OCI-LY3 (cell line): ENCODE data around the gene RILPL1.

ENCODE experiments used
- EZH2phosphoT487 ChIP-seq: fragments of 200-600 bp; shearing (Covaris generic); IDR thresholded peaks from 2 replicates; pipeline ENCODE4 v1.6.1; 2018; ENCODE audit warnings: antibody characterized with exemption, mixed run types, low read depth
- TF ChIP-seq, protein P1 (sequence below): fragments of 200-600, 300-600 bp; sonication (generic); IDR thresholded peaks from 2 replicates; pipeline ENCODE4 v1.5.1; 2014; ENCODE audit warnings: antibody characterized with exemption, low read length, low read depth

DNA sequence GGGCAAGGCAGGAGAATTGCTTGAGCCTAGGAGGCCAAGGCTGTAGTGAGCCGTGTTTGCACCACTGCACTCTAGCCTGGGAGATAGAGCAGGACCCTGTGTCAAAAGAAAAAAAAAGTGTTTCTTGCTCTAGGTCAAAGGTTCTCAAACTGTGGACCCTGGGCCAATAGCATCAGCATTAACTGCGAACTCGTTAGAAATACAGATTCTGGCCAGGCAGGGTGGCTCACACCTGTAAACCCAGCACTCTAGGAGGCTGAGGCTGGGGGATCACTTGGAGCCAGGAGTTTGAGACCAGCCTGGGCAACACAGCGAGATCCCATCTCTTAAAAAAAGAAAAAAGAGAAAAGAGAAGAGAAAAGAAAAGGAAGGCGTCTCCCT, 97.9 kb downstream of the RILPL1 start:
- TF ChIP-seq, protein P1, sequence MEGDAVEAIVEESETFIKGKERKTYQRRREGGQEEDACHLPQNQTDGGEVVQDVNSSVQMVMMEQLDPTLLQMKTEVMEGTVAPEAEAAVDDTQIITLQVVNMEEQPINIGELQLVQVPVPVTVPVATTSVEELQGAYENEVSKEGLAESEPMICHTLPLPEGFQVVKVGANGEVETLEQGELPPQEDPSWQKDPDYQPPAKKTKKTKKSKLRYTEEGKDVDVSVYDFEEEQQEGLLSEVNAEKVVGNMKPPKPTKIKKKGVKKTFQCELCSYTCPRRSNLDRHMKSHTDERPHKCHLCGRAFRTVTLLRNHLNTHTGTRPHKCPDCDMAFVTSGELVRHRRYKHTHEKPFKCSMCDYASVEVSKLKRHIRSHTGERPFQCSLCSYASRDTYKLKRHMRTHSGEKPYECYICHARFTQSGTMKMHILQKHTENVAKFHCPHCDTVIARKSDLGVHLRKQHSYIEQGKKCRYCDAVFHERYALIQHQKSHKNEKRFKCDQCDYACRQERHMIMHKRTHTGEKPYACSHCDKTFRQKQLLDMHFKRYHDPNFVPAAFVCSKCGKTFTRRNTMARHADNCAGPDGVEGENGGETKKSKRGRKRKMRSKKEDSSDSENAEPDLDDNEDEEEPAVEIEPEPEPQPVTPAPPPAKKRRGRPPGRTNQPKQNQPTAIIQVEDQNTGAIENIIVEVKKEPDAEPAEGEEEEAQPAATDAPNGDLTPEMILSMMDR = no peak
- no peak for TF ChIP-seq EZH2phosphoT487
